Measurements from ENCODE around the gene SULT2B1. TPM values are rescaled to one million over a fixed set of nuclear protein-coding genes. Genes with fewer than 3 reads are reported as not detected.

The SULT2B1 gene
- total RNA-seq, 1 donor from 2014 or later = 1.6 TPM

- H3K9ac ChIP-seq = peak overlapping the region; percentile 40
- H3K4me1 Mint-ChIP-seq = peaks cover 68% of the 10 kb centered on the region
Measured at GRCh38 chr19:48635263-48635965, 83.4 kb downstream of the SULT2B1 start.

DNA sequence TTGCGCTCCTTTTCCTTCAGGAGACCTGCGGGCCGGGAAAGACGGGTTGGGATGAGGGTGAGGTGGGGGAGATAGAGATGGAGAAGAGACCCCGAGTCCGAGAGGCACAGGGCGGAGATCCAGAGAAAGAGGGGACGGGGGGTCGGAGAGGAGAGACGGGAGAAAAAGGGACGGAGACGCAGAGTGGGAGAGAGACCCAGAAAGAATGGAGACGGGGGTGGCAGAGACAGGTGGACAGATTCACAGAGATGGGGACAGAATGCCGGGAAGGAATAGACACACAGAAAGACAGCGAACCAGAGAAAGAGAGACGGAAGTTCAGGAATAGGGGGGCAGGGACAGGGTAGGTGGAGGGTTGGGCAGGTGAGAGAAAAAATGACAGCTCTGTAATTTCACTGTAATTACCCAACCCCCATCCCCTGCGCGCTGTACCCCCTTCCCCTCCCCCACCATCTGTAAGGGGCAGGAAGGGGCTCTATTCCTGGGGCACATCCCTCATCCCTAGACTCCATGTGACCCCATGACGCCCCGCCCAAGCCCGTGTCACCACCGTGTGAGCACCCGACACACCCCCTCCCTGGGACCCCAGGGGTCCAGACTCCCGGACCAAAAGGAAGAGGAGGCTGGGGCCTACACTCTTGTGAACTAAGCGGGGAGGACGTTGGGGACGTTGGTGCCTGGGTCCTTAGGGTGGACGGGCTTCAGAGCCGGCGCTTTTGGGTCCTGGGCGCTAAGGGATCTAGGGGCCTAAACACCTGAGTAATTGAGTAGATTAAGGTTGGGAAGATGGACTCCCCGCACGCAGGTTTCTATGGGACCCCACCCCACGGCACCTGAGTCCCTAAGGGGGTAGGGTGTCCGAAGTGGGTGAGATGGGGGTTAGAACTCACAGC, 84.2 kb downstream of the SULT2B1 start:
- no peak overlapping the region for H3K27ac Mint-ChIP-seq
- peaks cover 60% of the 10 kb centered on the region for H3K4me1 Mint-ChIP-seq
- TF ChIP-seq EZH2 (IDR thresholded peaks at IDR 0.05) = no peak
- TF ChIP-seq, protein P1, sequence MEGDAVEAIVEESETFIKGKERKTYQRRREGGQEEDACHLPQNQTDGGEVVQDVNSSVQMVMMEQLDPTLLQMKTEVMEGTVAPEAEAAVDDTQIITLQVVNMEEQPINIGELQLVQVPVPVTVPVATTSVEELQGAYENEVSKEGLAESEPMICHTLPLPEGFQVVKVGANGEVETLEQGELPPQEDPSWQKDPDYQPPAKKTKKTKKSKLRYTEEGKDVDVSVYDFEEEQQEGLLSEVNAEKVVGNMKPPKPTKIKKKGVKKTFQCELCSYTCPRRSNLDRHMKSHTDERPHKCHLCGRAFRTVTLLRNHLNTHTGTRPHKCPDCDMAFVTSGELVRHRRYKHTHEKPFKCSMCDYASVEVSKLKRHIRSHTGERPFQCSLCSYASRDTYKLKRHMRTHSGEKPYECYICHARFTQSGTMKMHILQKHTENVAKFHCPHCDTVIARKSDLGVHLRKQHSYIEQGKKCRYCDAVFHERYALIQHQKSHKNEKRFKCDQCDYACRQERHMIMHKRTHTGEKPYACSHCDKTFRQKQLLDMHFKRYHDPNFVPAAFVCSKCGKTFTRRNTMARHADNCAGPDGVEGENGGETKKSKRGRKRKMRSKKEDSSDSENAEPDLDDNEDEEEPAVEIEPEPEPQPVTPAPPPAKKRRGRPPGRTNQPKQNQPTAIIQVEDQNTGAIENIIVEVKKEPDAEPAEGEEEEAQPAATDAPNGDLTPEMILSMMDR (IDR thresholded peaks at IDR 0.05) = no peak
- TF ChIP-seq EZH2phosphoT487 (IDR thresholded peaks at IDR 0.05) = no peak
- Histone ChIP-seq H3K9me3 (ENCODE audit: low read depth) (no peaks in the 10 kb centered on the region), H3K4me3 (peak overlapping the region; percentile 87), H3F3A (ENCODE audit: low read depth) (peaks cover 56% of the 10 kb centered on the region), H3K36me3 (no peaks in the 10 kb centered on the region), H3K27ac (no peak overlapping the region), H3K4me2 (peak overlapping the region; percentile 98), H3K4me1 (peaks cover 17% of the 10 kb centered on the region), H3K79me2 (ENCODE audit: low read depth) (peaks cover 10% of the 10 kb centered on the region), H3K27me3 (no peaks in the 10 kb centered on the region), H3K9ac (peak overlapping the region; percentile 40), H4K20me1 (ENCODE audit: low read depth) (peaks cover 26% of the 10 kb centered on the region), H2AFZ (replicated peaks) (no peak overlapping the region)
- no peaks in the 10 kb centered on the region for H3K9me3 Mint-ChIP-seq
- H3K36me3 Mint-ChIP-seq = peaks cover 8% of the 10 kb centered on the region
- peaks cover 8% of the 10 kb centered on the region for H3K27me3 Mint-ChIP-seq (ENCODE audit: insufficient read depth, low read depth)
- peak; percentile 46 for DNase-seq (ENCODE audit: low spot score)
- H3K4me3 Mint-ChIP-seq = peak overlapping the region; percentile 90

More at GRCh38 chr19:48635263-48635965, 83.4 kb downstream of the SULT2B1 start:
- Mint-ChIP-seq H3K4me3 (peak overlapping the region; percentile 90), H3K27ac (no peak overlapping the region), H3K27me3 (ENCODE audit: insufficient read depth, low read depth) (peaks cover 8% of the 10 kb centered on the region), H3K36me3 (peaks cover 8% of the 10 kb centered on the region), H3K9me3 (no peaks in the 10 kb centered on the region)
- no peaks in the 10 kb centered on the region for H3K9me3 ChIP-seq (ENCODE audit: low read depth)
- no peaks in the 10 kb centered on the region for H3K36me3 ChIP-seq
- peaks cover 10% of the 10 kb centered on the region for H3K79me2 ChIP-seq (ENCODE audit: low read depth)
- peaks cover 25% of the 10 kb centered on the region for H3K4me1 ChIP-seq
- no peaks in the 10 kb centered on the region for H3K27me3 ChIP-seq
- DNase-seq (ENCODE audit: low spot score) = peak; percentile 90
- H4K20me1 ChIP-seq (ENCODE audit: low read depth) = peaks cover 30% of the 10 kb centered on the region
- TF ChIP-seq EZH2 (IDR thresholded peaks at IDR 0.05) (no peak), EZH2phosphoT487 (IDR thresholded peaks at IDR 0.05) (no peak)
- TF ChIP-seq, protein P1 (IDR thresholded peaks at IDR 0.05) = no peak
- no peak overlapping the region for H3K27ac ChIP-seq
- H2AFZ ChIP-seq (replicated peaks) = no peak overlapping the region
- H3F3A ChIP-seq (ENCODE audit: low read depth) = peaks cover 64% of the 10 kb centered on the region
- peak overlapping the region; percentile 98 for H3K4me2 ChIP-seq
- peak overlapping the region; percentile 87 for H3K4me3 ChIP-seq

- peak within 1 kb of the TSS; percentile 97 for H3K27ac Mint-ChIP-seq
- Histone ChIP-seq H3K4me2 (peak within 1 kb of the TSS; percentile 98), H3F3A (ENCODE audit: low read depth) (peaks cover 49% of the 10 kb centered on the region), H3K36me3 (no peaks in the 10 kb centered on the region), H3K4me3 (peak within 1 kb of the TSS; percentile 87), H4K20me1 (ENCODE audit: low read depth) (peaks cover 21% of the 10 kb centered on the region), H3K9ac (peak within 1 kb of the TSS; percentile 27), H3K79me2 (ENCODE audit: low read depth) (peaks cover 10% of the 10 kb centered on the region), H3K9me3 (ENCODE audit: low read depth) (no peaks in the 10 kb centered on the region), H2AFZ (replicated peaks) (no peak within 1 kb of the TSS), H3K27ac (peak within 1 kb of the TSS; percentile 76), H3K27me3 (no peaks in the 10 kb centered on the region), H3K4me1 (peaks cover 17% of the 10 kb centered on the region)
- TF ChIP-seq EZH2phosphoT487 (IDR thresholded peaks at IDR 0.05) (no peak), EZH2 (IDR thresholded peaks at IDR 0.05) (peak; percentile 25)
- TF ChIP-seq, protein P1 (IDR thresholded peaks at IDR 0.05) = peak; percentile 15
- H3K9me3 Mint-ChIP-seq = no peaks in the 10 kb centered on the region
- peaks cover 53% of the 10 kb centered on the region for H3K4me1 Mint-ChIP-seq
- peaks cover 4% of the 10 kb centered on the region for H3K27me3 Mint-ChIP-seq (ENCODE audit: insufficient read depth, low read depth)
- H3K36me3 Mint-ChIP-seq = peaks cover 8% of the 10 kb centered on the region
- peak within 1 kb of the TSS; percentile 90 for H3K4me3 Mint-ChIP-seq
- DNase-seq (ENCODE audit: low spot score) = no peak
Measured at GRCh38 chr19:48636859-48637448, 85.0 kb downstream of the SULT2B1 start, which contains the start of gene DBP. TSS of gene DBP (minus strand) at chr19:48637379. CDS start at chr19:48636994, 385 bp downstream.
